Fibroblast of peridontal ligament (primary cell): ENCODE measurements around the gene TSC22D1.

Source experiments
- DNase-seq: peaks from one replicate; pipeline ENCODE4 v3.0.0-alpha.2; 2010; ENCODE audit errors: extremely low read depth

TSC22D1 gene

GRCh38 chr13:44382635-44383145 lies 193.4 kb downstream of the TSC22D1 start:
- no peak for DNase-seq
